HG03097 (cell line): ENCODE data around the gene ECHS1.
"Not testable (repeated sequence)": the region's sequence is repeated elsewhere in the genome, so short reads cannot be mapped to it uniquely, and the experiment has no call there.

Experiments
- ATAC-seq: cut with Tn5 transposase; IDR thresholded peaks from one replicate; pipeline ENCODE4 v1.9.1; 2021; ENCODE audit not compliant: unreplicated experiment, low FRiP score

Gene ECHS1

GRCh38 chr10:133379801-133380666 lies 6.9 kb upstream of the ECHS1 start:
- ATAC-seq, result peak; percentile 14

GRCh38 chr10:133379152-133379800 lies 6.1 kb upstream of the ECHS1 start, which contains the start of gene PAOX:
TSS of gene PAOX (plus strand) at chr10:133379262. CDS start at chr10:133379317, 55 bp downstream.
- ATAC-seq, result peak; percentile 51

- ATAC-seq, result peak; percentile 34
Observed at GRCh38 chr10:133378251-133379096, 5.3 kb upstream of the ECHS1 start.

GRCh38 chr10:133377818-133378250 lies 4.7 kb upstream of the ECHS1 start:
- no peak for ATAC-seq

GRCh38 chr10:133377025-133377817 lies 4.1 kb upstream of the ECHS1 start:
- no peak for ATAC-seq

- ATAC-seq, result not testable (repeated sequence)
Observed at GRCh38 chr10:133376183-133376582, 3.0 kb upstream of the ECHS1 start.

- no peak for ATAC-seq
Observed at GRCh38 chr10:133375357-133376115, 2.4 kb upstream of the ECHS1 start.

GRCh38 chr10:133372507-133372906 lies 647 bp downstream of the ECHS1 start:
- no peak for ATAC-seq

- ATAC-seq, result no peak
Observed at GRCh38 chr10:133370030-133370786, 2.9 kb downstream of the ECHS1 start.

GRCh38 chr10:133368153-133368552 lies 5.0 kb downstream of the ECHS1 start:
- no peak for ATAC-seq

- not testable (repeated sequence) for ATAC-seq
Observed at GRCh38 chr10:133367461-133367860, 5.7 kb downstream of the ECHS1 start.

- ATAC-seq, result no peak
Observed at GRCh38 chr10:133366751-133367150, 6.4 kb downstream of the ECHS1 start.

- ATAC-seq, result no peak
Observed at GRCh38 chr10:133366130-133366478, 7.0 kb downstream of the ECHS1 start.

- no peak for ATAC-seq
Observed at GRCh38 chr10:133365461-133366129, 7.6 kb downstream of the ECHS1 start.

GRCh38 chr10:133364645-133365431 lies 8.3 kb downstream of the ECHS1 start:
- ATAC-seq, result no peak

- ATAC-seq, result no peak
Observed at GRCh38 chr10:133362846-133363245, 10.3 kb downstream of the ECHS1 start.

GRCh38 chr10:133361773-133362441 lies 11.2 kb downstream of the ECHS1 start:
- ATAC-seq, result no peak
